Right ventricle myocardium superior (tissue), 1 donor: Measurements from ENCODE around the gene HDC. TPM values are rescaled to one million over a fixed set of nuclear protein-coding genes. Genes with fewer than 3 reads are reported as not detected.

Source experiments
- ATAC-seq: fragments of 200-7000 bp; cut with Tn5 transposase; one replicate; pipeline ENCODE4 v1.9.1; 2020; ENCODE audit warnings: mild to moderate bottlenecking; ENCODE audit not compliant: poor library complexity
- DNase-seq: peaks from one replicate; pipeline ENCODE4 v3.0.0-alpha.2; 2020
- intact Hi-C: fragments of 100-400 bp; cut with DNase I; formaldehyde crosslinking; loops from one replicate; pipeline ENCODE4 v1.11.2; 2022
- total RNA-seq: library from RNA; stranded (reverse); fragmentation: NEBNext Ultra II Directional; extraction: Animal tissue kit (Norgen Biotek cat#: 25700); gene quantifications from one replicate; pipeline ENCODE4 v1.2.1, GENCODE V29; 2021
- donor health status: DM: no; HTN: yes; CAD: no; lungs with severe emphysema.

Gene HDC
- total RNA-seq, 1 donor from 2014 or later: 0.65 TPM

GRCh38 chr15:50233192-50233736 lies 32.3 kb downstream of the HDC start:
- ATAC-seq (no peak), DNase-seq (no peak)
- intact Hi-C loops: no loop called here

- intact Hi-C loops: no loop called here
- DNase-seq (no peak), ATAC-seq (no peak)
These were observed 32.7 kb downstream of the HDC start for GRCh38 chr15:50232791-50233190.

GRCh38 chr15:50231761-50232160 lies 33.8 kb downstream of the HDC start:
- DNase-seq (no peak), ATAC-seq (no peak)
- intact Hi-C loops: no loop called here

GRCh38 chr15:50229336-50229735 lies 36.2 kb downstream of the HDC start:
- ATAC-seq: no peak

GRCh38 chr15:50228866-50229265 lies 36.7 kb downstream of the HDC start:
- DNase-seq (no peak), ATAC-seq (no peak)
- intact Hi-C loops: no loop called here

More at GRCh38 chr15:50229336-50229735, 36.2 kb downstream of the HDC start:
- no peak for DNase-seq
- intact Hi-C loops: no loop called here

GRCh38 chr15:50227076-50227475 lies 38.5 kb downstream of the HDC start:
- ATAC-seq: no peak
- intact Hi-C loops: no loop called here
- no peak for DNase-seq

- intact Hi-C loops: no loop called here
- DNase-seq (no peak), ATAC-seq (no peak)
These were observed 39.6 kb downstream of the HDC start for GRCh38 chr15:50225938-50226337.

GRCh38 chr15:50225057-50225456 lies 40.5 kb downstream of the HDC start:
- ATAC-seq (no peak), DNase-seq (no peak)
- intact Hi-C loops: no loop called here

GRCh38 chr15:50224606-50225005 lies 40.9 kb downstream of the HDC start:
- no peak for DNase-seq
- ATAC-seq: no peak
- intact Hi-C loops: no loop called here

GRCh38 chr15:50222181-50222580 lies 43.3 kb downstream of the HDC start:
- no peak for ATAC-seq
- DNase-seq: no peak
- intact Hi-C loops: no loop called here

GRCh38 chr15:50219820-50220219 lies 45.7 kb downstream of the HDC start:
- DNase-seq (no peak), ATAC-seq (no peak)
- intact Hi-C loops: no loop called here

- intact Hi-C loops: no loop called here
- DNase-seq: no peak
These were observed 46.8 kb downstream of the HDC start for GRCh38 chr15:50218691-50219090.

GRCh38 chr15:50218291-50218690 lies 47.2 kb downstream of the HDC start:
- no peak for DNase-seq
- intact Hi-C loops: no loop called here
- no peak for ATAC-seq

More at GRCh38 chr15:50218691-50219090, 46.8 kb downstream of the HDC start:
- no peak for ATAC-seq

- no peak for ATAC-seq
- DNase-seq: no peak
- intact Hi-C loops: no loop called here
These were observed 54.9 kb downstream of the HDC start for GRCh38 chr15:50210462-50211157.

GRCh38 chr15:50209809-50210208 lies 55.7 kb downstream of the HDC start:
- DNase-seq (no peak), ATAC-seq (no peak)
- intact Hi-C loops: no loop called here

- DNase-seq (no peak), ATAC-seq (no peak)
- intact Hi-C loops: no loop called here
These were observed 59.5 kb downstream of the HDC start for GRCh38 chr15:50206020-50206419.

- DNase-seq: no peak
- ATAC-seq: no peak
- intact Hi-C loops: no loop called here
These were observed 63.5 kb downstream of the HDC start for GRCh38 chr15:50202003-50202402.

GRCh38 chr15:50192926-50193620 lies 72.5 kb downstream of the HDC start:
- intact Hi-C loops: no loop called here
- DNase-seq (no peak), ATAC-seq (no peak)

- DNase-seq: no peak
- intact Hi-C loops: no loop called here
- ATAC-seq: no peak
These were observed 73.4 kb downstream of the HDC start for GRCh38 chr15:50192164-50192563.
